K562 (cell line): Measurements from ENCODE around the gene MED13L. TPM values are rescaled to one million over a fixed set of nuclear protein-coding genes. Genes with fewer than 3 reads are reported as not detected.

ENCODE experiments used
- BCOR ChIP-seq: fragments of 450-650 bp; IDR thresholded peaks from 2 replicates; pipeline ENCODE4 v1.6.1; 2016
- BHLHE40 ChIP-seq: IDR thresholded peaks from 2 replicates; pipeline ENCODE4 v1.6.1; 2011; ENCODE audit warnings: low read length, improper control_type of control experiment
- BRD9 ChIP-seq: fragments of 450-650 bp; IDR thresholded peaks from 2 replicates; pipeline ENCODE4 v1.6.1; 2018; ENCODE audit warnings: low read depth; ENCODE audit not compliant: partially characterized antibody
- CREBBP ChIP-seq: IDR thresholded peaks from one replicate; pipeline ENCODE4 v1.6.1; 2012; ENCODE audit warnings: low read depth, mild to moderate bottlenecking, control low read depth, inconsistent platforms, low read length
- GATAD2B ChIP-seq: fragments of 450-650 bp; IDR thresholded peaks from 2 replicates; pipeline ENCODE4 v1.6.1; 2017; ENCODE audit warnings: mild to moderate bottlenecking, borderline replicate concordance
- KAT2B ChIP-seq: IDR thresholded peaks from one replicate; pipeline ENCODE4 v1.6.1; 2012; ENCODE audit warnings: low read depth, mild to moderate bottlenecking, control low read depth, inconsistent platforms, low read length, moderate library complexity
- KAT8 ChIP-seq: fragments of 450-650 bp; IDR thresholded peaks from 2 replicates; pipeline ENCODE4 v1.6.1; 2016; ENCODE audit warnings: low read depth, mild to moderate bottlenecking
- KDM2B ChIP-seq: fragments of 250-450 bp; sonication (Bioruptor Pico); IDR thresholded peaks from 2 replicates; pipeline ENCODE4 v1.8.0; 2021; ENCODE audit warnings: mild to moderate bottlenecking, moderate library complexity
- LEF1 ChIP-seq: fragments of 450-650 bp; IDR thresholded peaks from 2 replicates; pipeline ENCODE4 v1.6.1; 2016; ENCODE audit warnings: mild to moderate bottlenecking
- NEUROD1 ChIP-seq: fragments of 150-350 bp; IDR thresholded peaks from 2 replicates; pipeline ENCODE4 v1.6.1; 2014; ENCODE audit warnings: borderline replicate concordance, low read length, low read depth; ENCODE audit not compliant: partially characterized antibody
- PHF8 ChIP-seq: fragments of 200-600 bp; sonication (generic); IDR thresholded peaks from 2 replicates; pipeline ENCODE4 v1.6.1; 2012; ENCODE audit warnings: mixed run types, mild to moderate bottlenecking, inconsistent platforms, low read length, moderate library complexity, borderline replicate concordance
- POLR2H ChIP-seq: IDR thresholded peaks from 2 replicates; pipeline ENCODE4 v1.6.1; 2016; ENCODE audit warnings: missing genetic modification characterization, low read depth, mild to moderate bottlenecking, control low read depth, missing compliant biosample characterization, moderate library complexity
- SMC3 ChIP-seq: conservative IDR thresholded peaks from 2 replicates; pipeline ENCODE4 v1.6.1; 2011; ENCODE audit warnings: low read depth, low read length, improper control_type of control experiment; ENCODE audit not compliant: insufficient read depth
- SP2 ChIP-seq: IDR thresholded peaks from 2 replicates; pipeline ENCODE4 v1.6.1; 2011; ENCODE audit warnings: mild to moderate bottlenecking, low read depth, low read length, moderate library complexity; ENCODE audit not compliant: poor library complexity, severe bottlenecking; ENCODE audit errors: extremely low read depth
- SRSF7 ChIP-seq: fragments of 200-400 bp; formaldehyde crosslinking; optimal IDR thresholded peaks from 2 replicates; pipeline ENCODE3; 2017; ENCODE audit warnings: mild to moderate bottlenecking, low read depth, low read length
- TAF9B ChIP-seq: fragments of 450-650 bp; IDR thresholded peaks from 2 replicates; pipeline ENCODE4 v1.6.1; 2018; ENCODE audit warnings: mild to moderate bottlenecking; ENCODE audit not compliant: partially characterized antibody
- TAL1 ChIP-seq: fragments of 450-650 bp; IDR thresholded peaks from 2 replicates; pipeline ENCODE4 v1.6.1; 2016; ENCODE audit warnings: mild to moderate bottlenecking
- ZNF274 ChIP-seq: IDR thresholded peaks from 2 replicates; pipeline ENCODE4 v1.6.1; 2011; ENCODE audit warnings: low read depth, mild to moderate bottlenecking, low read length, moderate library complexity, borderline replicate concordance
- ZNF3 ChIP-seq: fragments of 250-450 bp; sonication (Bioruptor Pico); IDR thresholded peaks from 2 replicates; pipeline ENCODE4 v1.5.0; 2021; ENCODE audit warnings: mild to moderate bottlenecking, moderate library complexity
- ZNF41 ChIP-seq: fragments of 250-450 bp; sonication (Bioruptor Pico); conservative IDR thresholded peaks from 2 replicates; pipeline ENCODE4 v1.4.0; 2020; ENCODE audit warnings: mild to moderate bottlenecking
- polyA plus RNA-seq, 8 experiments: library from polyadenylated mRNA; depleted of rRNA in 4 of 8; stranded (reverse) in 5 of 8; unstranded in 3 of 8; fragments of >200 nt; fragmentation: Nextera tagmentation in 2 of 8; fragmentation: Illumina TruSeq in 1 of 8; extraction: Ambion mirVana in 2 of 8; extraction: Trizol in 1 of 8; gene quantifications; 2 replicates each; pipeline versions ENCODE4 v1.2.1 to v1.2.3, GENCODE V29; 2011 to 2014; ENCODE audit warnings: inconsistent platforms in 1 of 8, missing spikeins in 1 of 8
- total RNA-seq, 7 experiments: library from RNA; depleted of rRNA in 6 of 7; stranded (reverse); fragments of >200 nt in 6 of 7; fragmentation: Illumina TruSeq in 2 of 7; extraction: Trizol in 2 of 7; gene quantifications; 2 replicates each; pipeline versions ENCODE4 v1.2.1 to v1.2.3, GENCODE V29; 2011 to 2021; ENCODE audit warnings: low replicate concordance in 1 of 7
- TF ChIP-seq, protein P1 (sequence below): fragments of 450-650 bp; formaldehyde crosslinking; IDR thresholded peaks from 2 replicates; pipeline ENCODE4 v1.4.0; 2020; ENCODE audit warnings: mild to moderate bottlenecking, moderate library complexity
- TF ChIP-seq, protein P2 (sequence below): fragments of 200-800 bp; sonication (Bioruptor generic); IDR thresholded peaks from 2 replicates; pipeline ENCODE4 v1.6.1; 2017; ENCODE audit warnings: missing genetic modification characterization, missing compliant biosample characterization

Gene MED13L
- total and polyA plus RNA-seq, 9 of the 15 experiments (the other 6 are each of a cell fraction or from before 2014, with no cell fraction given) = 13.4 to 90.3 (median 36.9) TPM

DNA sequence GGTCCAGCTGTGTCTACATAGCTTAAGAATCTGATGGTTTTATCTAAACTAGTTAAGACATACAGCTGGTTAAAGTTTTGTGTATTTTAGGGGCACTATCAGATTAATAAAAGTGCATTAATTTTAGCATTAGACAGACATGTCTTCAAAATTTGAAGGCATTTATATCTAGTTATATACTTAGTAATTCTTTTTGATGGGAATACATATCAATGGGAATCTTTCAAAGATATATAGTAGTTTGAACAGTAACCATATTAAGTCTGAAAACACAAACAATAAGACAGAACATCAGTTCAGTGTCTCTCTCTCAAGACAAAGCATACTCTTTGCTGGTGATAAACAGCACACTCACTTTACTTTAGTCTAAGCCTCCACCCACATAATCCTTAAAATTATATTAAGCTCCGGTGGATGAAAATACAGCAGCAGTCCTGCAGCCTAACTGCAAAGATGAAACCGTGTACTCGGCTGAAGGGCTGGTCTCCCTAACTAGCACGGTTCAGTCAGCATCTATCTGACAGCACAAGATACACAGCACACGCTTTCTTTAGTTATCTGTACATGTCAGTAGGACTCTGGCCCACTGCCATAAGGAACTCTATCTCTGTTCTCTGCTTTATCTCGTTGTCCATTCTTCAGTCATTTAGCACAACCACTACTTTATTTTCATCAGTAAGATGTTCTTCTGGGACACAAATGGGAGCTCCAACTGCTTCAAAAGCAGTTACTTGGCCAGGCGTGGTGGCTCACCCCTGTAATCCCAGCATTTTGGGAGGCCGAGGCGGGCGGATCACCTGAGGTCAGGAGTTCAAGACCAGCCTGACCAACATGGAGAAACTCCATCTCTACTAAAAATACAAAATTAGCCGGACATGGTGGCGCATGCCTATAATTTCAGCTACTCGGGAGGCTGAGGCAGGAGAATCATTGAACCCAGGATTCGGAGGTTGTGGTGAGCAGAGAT, 80.5 kb downstream of the MED13L start (continued):
- peak; percentile 89 for TF ChIP-seq LEF1
- TF ChIP-seq, protein P1, sequence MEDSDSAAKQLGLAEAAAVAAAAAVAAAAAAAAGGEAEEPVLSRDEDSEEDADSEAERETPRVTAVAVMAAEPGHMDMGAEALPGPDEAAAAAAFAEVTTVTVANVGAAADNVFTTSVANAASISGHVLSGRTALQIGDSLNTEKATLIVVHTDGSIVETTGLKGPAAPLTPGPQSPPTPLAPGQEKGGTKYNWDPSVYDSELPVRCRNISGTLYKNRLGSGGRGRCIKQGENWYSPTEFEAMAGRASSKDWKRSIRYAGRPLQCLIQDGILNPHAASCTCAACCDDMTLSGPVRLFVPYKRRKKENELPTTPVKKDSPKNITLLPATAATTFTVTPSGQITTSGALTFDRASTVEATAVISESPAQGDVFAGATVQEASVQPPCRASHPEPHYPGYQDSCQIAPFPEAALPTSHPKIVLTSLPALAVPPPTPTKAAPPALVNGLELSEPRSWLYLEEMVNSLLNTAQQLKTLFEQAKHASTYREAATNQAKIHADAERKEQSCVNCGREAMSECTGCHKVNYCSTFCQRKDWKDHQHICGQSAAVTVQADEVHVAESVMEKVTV (CRISPR knock-in tag) = no peak
- TF ChIP-seq SMC3 = no peak
- TF ChIP-seq SRSF7 = no peak
- TF ChIP-seq NEUROD1 = peak; percentile 57
- TF ChIP-seq GATAD2B = no peak
- TF ChIP-seq KDM2B = no peak
- no peak for TF ChIP-seq ZNF41 (CRISPR knock-in tag)
- TF ChIP-seq BHLHE40 = peak; percentile 98
- peak; percentile 98 for TF ChIP-seq BCOR
- no peak for TF ChIP-seq KAT2B
- peak; percentile 99 for TF ChIP-seq TAL1
- TF ChIP-seq PHF8 = no peak
- TF ChIP-seq KAT8 = no peak
- peak; percentile 83 for TF ChIP-seq BRD9
- TF ChIP-seq, protein P2, sequence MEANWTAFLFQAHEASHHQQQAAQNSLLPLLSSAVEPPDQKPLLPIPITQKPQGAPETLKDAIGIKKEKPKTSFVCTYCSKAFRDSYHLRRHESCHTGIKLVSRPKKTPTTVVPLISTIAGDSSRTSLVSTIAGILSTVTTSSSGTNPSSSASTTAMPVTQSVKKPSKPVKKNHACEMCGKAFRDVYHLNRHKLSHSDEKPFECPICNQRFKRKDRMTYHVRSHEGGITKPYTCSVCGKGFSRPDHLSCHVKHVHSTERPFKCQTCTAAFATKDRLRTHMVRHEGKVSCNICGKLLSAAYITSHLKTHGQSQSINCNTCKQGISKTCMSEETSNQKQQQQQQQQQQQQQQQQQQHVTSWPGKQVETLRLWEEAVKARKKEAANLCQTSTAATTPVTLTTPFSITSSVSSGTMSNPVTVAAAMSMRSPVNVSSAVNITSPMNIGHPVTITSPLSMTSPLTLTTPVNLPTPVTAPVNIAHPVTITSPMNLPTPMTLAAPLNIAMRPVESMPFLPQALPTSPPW (CRISPR knock-in tag) = peak; percentile 52
- TF ChIP-seq ZNF274 = peak; percentile 30; the same call in 1 of the 2 replicates
- TF ChIP-seq POLR2H (tag) = no peak
- no peak for TF ChIP-seq CREBBP
- TF ChIP-seq TAF9B = peak; percentile 73
- TF ChIP-seq ZNF3 (CRISPR knock-in tag) = peak; percentile 98
- no peak for TF ChIP-seq SP2
